ENCODE data around the gene KCNMB2. TPM values are rescaled to one million over a fixed set of nuclear protein-coding genes. Genes with fewer than 3 reads are reported as not detected.

Gene KCNMB2
- polyA plus RNA-seq, 2 of the 4 experiments (the other 2 are of a cell fraction), result not detected

DNA sequence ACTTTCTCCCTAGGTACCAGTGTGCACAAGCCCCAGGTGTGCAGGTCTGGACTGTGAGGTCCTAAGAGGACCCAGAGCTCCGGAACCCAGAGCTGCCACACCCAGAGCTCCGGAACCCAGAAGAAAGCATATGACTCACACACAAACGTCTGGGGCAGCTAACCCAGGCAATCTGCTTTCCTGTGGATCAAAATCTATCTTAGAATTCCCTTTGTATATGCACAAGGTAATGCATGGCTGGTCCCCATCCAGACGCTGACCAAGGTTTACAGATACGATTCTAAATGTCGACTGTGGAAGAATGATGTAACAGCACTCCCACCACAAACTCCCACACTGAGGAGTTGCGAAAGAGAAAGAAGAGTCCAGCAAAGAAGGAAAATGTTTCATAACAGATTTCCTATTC, 15.7 kb downstream of the KCNMB2 start:
- POLR2A ChIA-PET, result no interaction called here
- no peaks in the 10 kb centered on the region for H3K4me1 ChIP-seq
- no peaks in the 10 kb centered on the region for H3K9me3 ChIP-seq
- H3K27ac ChIP-seq, result no peak overlapping the region
- H3K4me2 ChIP-seq, result no peak overlapping the region
- DNase-seq (ENCODE audit: low read depth in 1 of 2, low spot score in 1 of 2), result no peak
- 17% methylated on average over 7 of the region's 7 CpGs for WGBS (ENCODE audit: missing lambda C conversion rate)
- H3K4me3 ChIP-seq, result no peak overlapping the region
- no peak for ATAC-seq
- no peak for TF ChIP-seq MYC (IDR thresholded peaks at IDR 0.05; ENCODE audit: borderline replicate concordance, low read length)
- TF ChIP-seq HDAC2 (IDR thresholded peaks at IDR 0.05), result no peak
- no peak for TF ChIP-seq HES2 (IDR thresholded peaks at IDR 0.05)
- no peak for TF ChIP-seq MAZ (IDR thresholded peaks at IDR 0.05; ENCODE audit: borderline replicate concordance, low read depth, low read length)
- TF ChIP-seq, protein P1, sequence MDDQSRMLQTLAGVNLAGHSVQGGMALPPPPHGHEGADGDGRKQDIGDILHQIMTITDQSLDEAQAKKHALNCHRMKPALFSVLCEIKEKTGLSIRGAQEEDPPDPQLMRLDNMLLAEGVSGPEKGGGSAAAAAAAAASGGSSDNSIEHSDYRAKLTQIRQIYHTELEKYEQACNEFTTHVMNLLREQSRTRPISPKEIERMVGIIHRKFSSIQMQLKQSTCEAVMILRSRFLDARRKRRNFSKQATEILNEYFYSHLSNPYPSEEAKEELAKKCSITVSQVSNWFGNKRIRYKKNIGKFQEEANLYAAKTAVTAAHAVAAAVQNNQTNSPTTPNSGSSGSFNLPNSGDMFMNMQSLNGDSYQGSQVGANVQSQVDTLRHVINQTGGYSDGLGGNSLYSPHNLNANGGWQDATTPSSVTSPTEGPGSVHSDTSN (IDR thresholded peaks at IDR 0.05), result no peak
- no peak for TF ChIP-seq EHF (CRISPR knock-in tag; IDR thresholded peaks at IDR 0.05)
- no peak for TF ChIP-seq HOXB13 (CRISPR knock-in tag; IDR thresholded peaks at IDR 0.05; ENCODE audit: low read depth)
- no peak for TF ChIP-seq FOSB (CRISPR knock-in tag; IDR thresholded peaks at IDR 0.05)
- TF ChIP-seq FOSL2 (IDR thresholded peaks at IDR 0.05), result no peak
- no peak for TF ChIP-seq FOSL2 (CRISPR knock-in tag; IDR thresholded peaks at IDR 0.05)
- TF ChIP-seq TP53 (CRISPR knock-in tag; IDR thresholded peaks at IDR 0.05), result no peak
- TF ChIP-seq ZC3H11A (IDR thresholded peaks at IDR 0.05), result no peak
- TF ChIP-seq BHLHE40 (IDR thresholded peaks at IDR 0.05; ENCODE audit: low read depth, low read length), result no peak
- no peak for TF ChIP-seq ESRRA (IDR thresholded peaks at IDR 0.05; ENCODE audit: borderline replicate concordance, low read length)
- no peak for TF ChIP-seq NR3C1 (IDR thresholded peaks at IDR 0.05)
- no peak for TF ChIP-seq USF2 (IDR thresholded peaks at IDR 0.05)
- no peak for FAIRE-seq
- CTCF ChIA-PET, result no interaction called here

DNA sequence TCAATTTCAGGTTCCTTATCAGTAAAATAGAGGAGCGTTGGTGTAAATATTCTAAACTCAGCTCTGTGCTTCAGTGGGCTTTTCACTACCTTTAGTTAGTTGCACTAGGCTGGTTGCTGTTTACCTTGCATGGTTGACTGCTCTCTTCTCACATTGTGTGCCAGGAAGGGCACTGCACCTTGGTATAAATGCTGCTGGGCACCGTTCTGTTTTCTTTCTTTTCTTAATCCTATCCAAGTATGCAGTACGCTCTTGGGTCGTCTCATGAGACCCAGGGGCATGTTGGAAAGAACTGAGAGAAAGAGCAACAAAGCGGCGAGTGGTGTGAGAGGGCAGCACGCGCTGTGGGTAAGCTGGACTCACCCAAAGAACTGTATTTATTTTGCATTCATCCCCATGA, 22.4 kb downstream of the KCNMB2 start:
- ChIA-PET POLR2A (no interaction called here), CTCF (no interaction called here)
- TF ChIP-seq KDM1A (IDR thresholded peaks at IDR 0.05; ENCODE audit: low read depth), result no peak
- TF ChIP-seq JUNB (IDR thresholded peaks at IDR 0.05), result no peak
- TF ChIP-seq SMC3 (IDR thresholded peaks at IDR 0.05), result no peak
- TF ChIP-seq, protein P2, sequence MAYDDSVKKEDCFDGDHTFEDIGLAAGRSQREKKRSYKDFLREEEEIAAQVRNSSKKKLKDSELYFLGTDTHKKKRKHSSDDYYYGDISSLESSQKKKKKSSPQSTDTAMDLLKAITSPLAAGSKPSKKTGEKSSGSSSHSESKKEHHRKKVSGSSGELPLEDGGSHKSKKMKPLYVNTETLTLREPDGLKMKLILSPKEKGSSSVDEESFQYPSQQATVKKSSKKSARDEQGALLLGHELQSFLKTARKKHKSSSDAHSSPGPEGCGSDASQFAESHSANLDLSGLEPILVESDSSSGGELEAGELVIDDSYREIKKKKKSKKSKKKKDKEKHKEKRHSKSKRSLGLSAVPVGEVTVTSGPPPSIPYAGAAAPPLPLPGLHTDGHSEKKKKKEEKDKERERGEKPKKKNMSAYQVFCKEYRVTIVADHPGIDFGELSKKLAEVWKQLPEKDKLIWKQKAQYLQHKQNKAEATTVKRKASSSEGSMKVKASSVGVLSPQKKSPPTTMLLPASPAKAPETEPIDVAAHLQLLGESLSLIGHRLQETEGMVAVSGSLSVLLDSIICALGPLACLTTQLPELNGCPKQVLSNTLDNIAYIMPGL (CRISPR knock-in tag; IDR thresholded peaks at IDR 0.05; ENCODE audit: borderline replicate concordance), result no peak
- TF ChIP-seq CBX8 (IDR thresholded peaks at IDR 0.05), result no peak
- TF ChIP-seq RFX5 (IDR thresholded peaks at IDR 0.05), result no peak
- no peak for TF ChIP-seq GATA3 (IDR thresholded peaks at IDR 0.05; ENCODE audit: borderline replicate concordance)
- no peak for TF ChIP-seq PHF8 (IDR thresholded peaks at IDR 0.05; ENCODE audit: borderline replicate concordance, low read depth)
- TF ChIP-seq HEYL (CRISPR knock-in tag; IDR thresholded peaks at IDR 0.05), result no peak
- TF ChIP-seq ZC3H11A (IDR thresholded peaks at IDR 0.05), result no peak
- TF ChIP-seq CHD2 (IDR thresholded peaks at IDR 0.05; ENCODE audit: low read length, partially characterized antibody), result no peak
- TF ChIP-seq HDAC2 (IDR thresholded peaks at IDR 0.05), result no peak

More for the DNA sequence above, 22.4 kb downstream of the KCNMB2 start:
- no peaks in the 10 kb centered on the region for H3K4me1 ChIP-seq
- FAIRE-seq, result no peak
- H3K27ac ChIP-seq, result no peak overlapping the region
- 46% methylated on average over 8 of the region's 8 CpGs for WGBS (ENCODE audit: missing lambda C conversion rate)
- H3K4me3 ChIP-seq, result no peak overlapping the region
- no peaks in the 10 kb centered on the region for H3K9me3 ChIP-seq
- no peak for DNase-seq (ENCODE audit: low read depth in 1 of 2, low spot score in 1 of 2)
- H3K4me2 ChIP-seq, result no peak overlapping the region
- ATAC-seq, result no peak

Measured in A549 (cell line).